ENCODE data around the gene OR5W2. TPM values are rescaled to one million over a fixed set of nuclear protein-coding genes. Genes with fewer than 3 reads are reported as not detected.
"Not testable (repeated sequence)": the region's sequence is repeated elsewhere in the genome, so short reads cannot be mapped to it uniquely, and the experiment has no call there.

Gene OR5W2
- total RNA-seq, 1 experiment from 2014 or later = not detected

- no peak within 1 kb of the TSS for H3K4me3 Mint-ChIP-seq (ENCODE audit: low read depth, unreplicated experiment)
Measured at GRCh38 chr11:55936300-55936699, 21.9 kb upstream of the OR5W2 start, which contains the start of gene OR5I1. OR5I1 (minus strand) TSS chr11:55936400; CDS start chr11:55936400, 0 bp downstream.

DNA sequence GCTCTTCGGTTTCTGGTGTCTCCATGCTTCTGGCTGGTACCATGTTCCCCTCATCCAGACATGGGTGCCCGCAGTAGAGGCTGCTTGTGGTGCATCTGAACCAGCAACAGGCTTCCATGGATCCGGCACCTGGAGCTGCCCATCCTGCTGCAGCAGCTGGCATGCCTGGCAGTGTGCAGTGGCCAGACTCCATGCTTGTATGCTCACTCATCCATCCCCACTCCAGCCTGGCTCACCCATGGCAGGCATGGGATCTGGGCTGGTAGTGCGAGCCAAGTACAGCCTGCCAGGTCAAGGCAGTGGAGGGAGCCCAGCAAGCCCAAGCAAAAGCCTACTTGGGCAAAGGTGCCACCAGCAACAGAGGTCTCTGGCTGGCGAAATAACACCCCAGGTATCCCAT lies 6.2 kb upstream of the OR5W2 start:
- peaks cover 11% of the 10 kb centered on the region for H3K9me3 Mint-ChIP-seq (ENCODE audit: low read depth, unreplicated experiment)
- BruUV-seq (replicated peaks) = no TSS peak
- H3K4me3 Mint-ChIP-seq (ENCODE audit: low read depth, unreplicated experiment) = no peak overlapping the region
- CTCF ChIA-PET = no interaction called here
- intact Hi-C loops (cut with micrococcal nuclease; ENCODE audit: unreplicated experiment) = no loop called here
- DNase-seq = no peak
- no peak overlapping the region for H3K27ac Mint-ChIP-seq (ENCODE audit: unreplicated experiment)
- no peaks in the 10 kb centered on the region for H3K36me3 Mint-ChIP-seq (ENCODE audit: insufficient read depth, unreplicated experiment)
- H3K27me3 Mint-ChIP-seq (ENCODE audit: unreplicated experiment) = no peaks in the 10 kb centered on the region
- H3K4me1 Mint-ChIP-seq (ENCODE audit: low read depth, unreplicated experiment) = no peaks in the 10 kb centered on the region
- no peak for TF ChIP-seq CTCF (IDR thresholded peaks at IDR 0.05; ENCODE audit: unreplicated experiment)

More at GRCh38 chr11:55936300-55936699, 21.9 kb upstream of the OR5W2 start, which contains the start of gene OR5I1:
- H3K9me3 Mint-ChIP-seq (ENCODE audit: low read depth, unreplicated experiment) = peaks cover 3% of the 10 kb centered on the region
- H3K4me1 Mint-ChIP-seq (ENCODE audit: low read depth, unreplicated experiment) = no peaks in the 10 kb centered on the region
- TF ChIP-seq CTCF (IDR thresholded peaks at IDR 0.05; ENCODE audit: unreplicated experiment) = no peak
- CTCF ChIA-PET = no interaction called here
- no TSS peak for BruUV-seq (replicated peaks)
- no peaks in the 10 kb centered on the region for H3K36me3 Mint-ChIP-seq (ENCODE audit: insufficient read depth, unreplicated experiment)
- H3K27ac Mint-ChIP-seq (ENCODE audit: unreplicated experiment) = no peak within 1 kb of the TSS
- H3K27me3 Mint-ChIP-seq (ENCODE audit: unreplicated experiment) = no peaks in the 10 kb centered on the region
- intact Hi-C loops (cut with micrococcal nuclease; ENCODE audit: unreplicated experiment) = no loop called here
- DNase-seq = no peak

- intact Hi-C loops (cut with micrococcal nuclease; ENCODE audit: unreplicated experiment) = no loop called here
- CTCF ChIA-PET = no interaction called here
- Mint-ChIP-seq H3K36me3 (ENCODE audit: insufficient read depth, unreplicated experiment) (no peaks in the 10 kb centered on the region), H3K9me3 (ENCODE audit: low read depth, unreplicated experiment) (peaks cover 3% of the 10 kb centered on the region), H3K27me3 (ENCODE audit: unreplicated experiment) (no peaks in the 10 kb centered on the region), H3K4me3 (ENCODE audit: low read depth, unreplicated experiment) (no peak overlapping the region), H3K4me1 (ENCODE audit: low read depth, unreplicated experiment) (no peaks in the 10 kb centered on the region), H3K27ac (ENCODE audit: unreplicated experiment) (no peak overlapping the region)
- TF ChIP-seq CTCF (IDR thresholded peaks at IDR 0.05; ENCODE audit: unreplicated experiment) = no peak
- no TSS peak for BruUV-seq (replicated peaks)
- DNase-seq = no peak
Measured at GRCh38 chr11:55902308-55902707, 12.1 kb downstream of the OR5W2 start.

DNA sequence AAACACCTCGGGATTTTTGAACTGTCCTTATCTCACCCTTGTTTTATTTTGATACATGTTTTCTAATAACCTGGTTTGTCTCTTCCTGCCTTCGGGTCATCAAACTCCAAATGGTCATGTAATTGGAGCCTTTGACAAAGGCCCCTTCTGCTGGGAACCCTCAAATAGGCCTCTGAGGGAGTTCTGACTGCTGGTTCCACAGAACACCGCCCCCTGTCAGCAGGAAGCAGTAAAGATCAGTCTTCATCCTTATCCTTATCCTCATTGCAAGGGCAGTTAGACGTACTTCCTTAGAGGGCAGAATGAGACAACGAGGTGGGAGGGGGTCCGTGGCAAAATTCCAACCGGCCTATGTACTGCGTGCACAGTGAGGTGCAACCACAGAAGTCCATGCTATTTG lies 19.2 kb downstream of the OR5W2 start:
- DNase-seq = no peak
- no peaks in the 10 kb centered on the region for H3K36me3 Mint-ChIP-seq (ENCODE audit: insufficient read depth, unreplicated experiment)
- H3K27me3 Mint-ChIP-seq (ENCODE audit: unreplicated experiment) = no peaks in the 10 kb centered on the region
- H3K4me1 Mint-ChIP-seq (ENCODE audit: low read depth, unreplicated experiment) = no peaks in the 10 kb centered on the region
- TF ChIP-seq CTCF (IDR thresholded peaks at IDR 0.05; ENCODE audit: unreplicated experiment) = no peak
- H3K4me3 Mint-ChIP-seq (ENCODE audit: low read depth, unreplicated experiment) = no peak overlapping the region
- no peak overlapping the region for H3K27ac Mint-ChIP-seq (ENCODE audit: unreplicated experiment)
- intact Hi-C loops (cut with micrococcal nuclease; ENCODE audit: unreplicated experiment) = no loop called here
- CTCF ChIA-PET = no interaction called here
- H3K9me3 Mint-ChIP-seq (ENCODE audit: low read depth, unreplicated experiment) = peaks cover 5% of the 10 kb centered on the region
- no TSS peak for BruUV-seq (replicated peaks)

GRCh38 chr11:55885481-55885880 lies 28.9 kb downstream of the OR5W2 start:
- BruUV-seq (replicated peaks); CTCF ChIA-PET; intact Hi-C loops (cut with micrococcal nuclease; ENCODE audit: unreplicated experiment); H3K4me3 Mint-ChIP-seq (ENCODE audit: low read depth, unreplicated experiment); H3K4me1 Mint-ChIP-seq (ENCODE audit: low read depth, unreplicated experiment); H3K27me3 Mint-ChIP-seq (ENCODE audit: unreplicated experiment); H3K36me3 Mint-ChIP-seq (ENCODE audit: insufficient read depth, unreplicated experiment); H3K27ac Mint-ChIP-seq (ENCODE audit: unreplicated experiment); DNase-seq: not testable (repeated sequence)
- H3K9me3 Mint-ChIP-seq (ENCODE audit: low read depth, unreplicated experiment) = peaks cover 15% of the 10 kb centered on the region

DNA sequence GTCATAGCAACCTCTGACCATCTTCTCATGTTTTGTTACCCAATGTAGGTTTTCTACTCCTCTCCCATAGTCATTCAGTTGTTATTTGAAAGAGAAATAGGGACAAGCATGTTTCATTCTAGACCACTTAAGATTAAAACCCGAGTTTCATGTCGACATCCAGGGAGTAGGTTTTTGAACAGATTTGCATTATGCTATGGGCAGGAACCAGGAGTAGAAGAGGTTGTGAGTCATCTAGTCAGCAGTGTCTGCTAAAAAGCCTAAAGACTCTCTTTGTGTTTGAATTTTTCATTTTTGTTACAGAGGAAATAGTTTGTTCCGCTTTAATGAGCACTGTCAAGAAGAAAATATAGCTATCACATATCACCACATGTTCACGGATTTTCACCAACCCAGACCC lies 29.4 kb downstream of the OR5W2 start:
- H3K36me3 Mint-ChIP-seq (ENCODE audit: insufficient read depth, unreplicated experiment); DNase-seq; intact Hi-C loops (cut with micrococcal nuclease; ENCODE audit: unreplicated experiment); CTCF ChIA-PET; BruUV-seq (replicated peaks); H3K27ac Mint-ChIP-seq (ENCODE audit: unreplicated experiment); H3K4me3 Mint-ChIP-seq (ENCODE audit: low read depth, unreplicated experiment); H3K4me1 Mint-ChIP-seq (ENCODE audit: low read depth, unreplicated experiment); H3K27me3 Mint-ChIP-seq (ENCODE audit: unreplicated experiment): not testable (repeated sequence)
- peaks cover 15% of the 10 kb centered on the region for H3K9me3 Mint-ChIP-seq (ENCODE audit: low read depth, unreplicated experiment)

DNA sequence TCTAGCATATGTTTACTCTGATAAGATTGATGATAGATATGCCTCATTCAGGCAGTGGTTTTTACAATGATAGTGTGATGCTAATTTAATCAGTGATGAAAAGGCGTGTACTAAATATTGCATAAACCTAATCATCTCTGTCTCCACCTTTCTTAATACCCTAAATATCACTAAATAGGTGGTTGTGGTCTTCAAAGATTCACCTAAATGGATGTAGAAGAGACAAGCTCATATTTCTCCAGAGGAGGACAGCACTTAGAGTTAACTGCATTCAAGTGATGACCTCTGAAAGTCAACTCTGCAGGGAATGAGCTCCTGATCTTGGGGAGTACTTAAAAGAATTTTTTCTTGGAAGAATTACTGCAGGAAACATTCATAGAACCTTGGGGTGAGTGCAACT lies 31.4 kb downstream of the OR5W2 start, which contains the start of gene TRIM51:
TSS of gene TRIM51 (plus strand) at position 301 of the 400 bp plus-strand sequence. CDS start 2,132 bp downstream, outside the sequence.
- DNase-seq; H3K27me3 Mint-ChIP-seq (ENCODE audit: unreplicated experiment); H3K4me1 Mint-ChIP-seq (ENCODE audit: low read depth, unreplicated experiment); CTCF ChIA-PET; H3K4me3 Mint-ChIP-seq (ENCODE audit: low read depth, unreplicated experiment); H3K27ac Mint-ChIP-seq (ENCODE audit: unreplicated experiment); intact Hi-C loops (cut with micrococcal nuclease; ENCODE audit: unreplicated experiment); H3K36me3 Mint-ChIP-seq (ENCODE audit: insufficient read depth, unreplicated experiment); BruUV-seq (replicated peaks): not testable (repeated sequence)
- H3K9me3 Mint-ChIP-seq (ENCODE audit: low read depth, unreplicated experiment) = peaks cover 13% of the 10 kb centered on the region
